GM19240 (cell line): ENCODE data around the gene PRDM15.

Source experiments
- DNase-seq: peaks from one replicate; pipeline ENCODE4 v3.0.0; 2011; ENCODE audit warnings: low spot score; ENCODE audit not compliant: insufficient read length

The PRDM15 gene

GRCh38 chr21:41764558-41765419, 114.4 kb downstream of the PRDM15 start:
- no peak for DNase-seq

- DNase-seq: no peak
Measured at GRCh38 chr21:41763996-41764395, 115.1 kb downstream of the PRDM15 start.

- DNase-seq: no peak
Measured at GRCh38 chr21:41763398-41763931, 115.7 kb downstream of the PRDM15 start.

- no peak for DNase-seq
Measured at GRCh38 chr21:41762753-41763152, 116.4 kb downstream of the PRDM15 start.

GRCh38 chr21:41761934-41762635, 117.1 kb downstream of the PRDM15 start:
- DNase-seq: no peak

- DNase-seq: no peak
Measured at GRCh38 chr21:41761211-41761933, 117.8 kb downstream of the PRDM15 start.

- DNase-seq: no peak
Measured at GRCh38 chr21:41760411-41760810, 118.7 kb downstream of the PRDM15 start.

- no peak for DNase-seq
Measured at GRCh38 chr21:41759926-41760325, 119.2 kb downstream of the PRDM15 start.

- no peak for DNase-seq
Measured at GRCh38 chr21:41759214-41759840, 119.8 kb downstream of the PRDM15 start.

- no peak for DNase-seq
Measured at GRCh38 chr21:41758550-41758949, 120.6 kb downstream of the PRDM15 start.

GRCh38 chr21:41755934-41756773, 123.0 kb downstream of the PRDM15 start:
- DNase-seq: no peak

GRCh38 chr21:41755258-41755933, 123.7 kb downstream of the PRDM15 start:
- no peak for DNase-seq

- no peak for DNase-seq
Measured at GRCh38 chr21:41754479-41754891, 124.7 kb downstream of the PRDM15 start.

GRCh38 chr21:41753006-41753898, 125.9 kb downstream of the PRDM15 start:
- DNase-seq: no peak

- DNase-seq: no peak
Measured at GRCh38 chr21:41752231-41752681, 126.9 kb downstream of the PRDM15 start.

GRCh38 chr21:41751611-41752011, 127.5 kb downstream of the PRDM15 start:
- no peak for DNase-seq

- no peak for DNase-seq
Measured at GRCh38 chr21:41750532-41751151, 128.5 kb downstream of the PRDM15 start.

- no peak for DNase-seq
Measured at GRCh38 chr21:41750051-41750450, 129.1 kb downstream of the PRDM15 start.
